Neural cell (in vitro differentiated cells): ENCODE results near the gene GZF1. TPM values are rescaled to one million over a fixed set of nuclear protein-coding genes. Genes with fewer than 3 reads are reported as not detected.

Source experiments
- H2AFZ ChIP-seq: fragments of 200-600, 300-800 bp; sonication (generic), shearing (Covaris generic); 2 replicates; pipeline ENCODE4 v1.6.0; 2014; ENCODE audit warnings: low read depth, mild to moderate bottlenecking, antibody characterized with exemption, low read length, moderate library complexity
- H3F3A ChIP-seq: fragments of 200-600 bp; shearing (Covaris generic); 2 replicates; pipeline ENCODE4 v1.6.1; 2016; ENCODE audit warnings: mild to moderate bottlenecking, moderate library complexity, mixed read lengths, antibody characterized with exemption, low read length; ENCODE audit not compliant: insufficient read depth, poor library complexity, severe bottlenecking
- H3K27ac ChIP-seq: fragments of 200-600, 300-800 bp; sonication (generic), shearing (Covaris generic); 2 replicates; pipeline ENCODE4 v1.5.1; 2014; ENCODE audit warnings: mild to moderate bottlenecking, low read length, moderate library complexity
- H3K27me3 ChIP-seq: fragments of 300-800, 200-600 bp; sonication (generic), shearing (Covaris generic); 2 replicates; pipeline ENCODE4 v1.6.0; 2014; ENCODE audit warnings: mild to moderate bottlenecking, low read depth, low read length, moderate library complexity; ENCODE audit not compliant: insufficient read depth
- H3K36me3 ChIP-seq: fragments of 300-800, 200-600 bp; sonication (generic), shearing (Covaris generic); 2 replicates; pipeline ENCODE4 v1.5.1; 2014; ENCODE audit warnings: mild to moderate bottlenecking, antibody characterized with exemption, low read length, moderate library complexity; ENCODE audit not compliant: insufficient read depth
- H3K4me2 ChIP-seq: fragments of 300-800, 200-600 bp; sonication (generic), shearing (Covaris generic); 2 replicates; pipeline ENCODE4 v1.6.0; 2014; ENCODE audit warnings: mild to moderate bottlenecking, low read length
- H3K4me3 ChIP-seq: fragments of 300-800, 200-600 bp; sonication (generic), shearing (Covaris generic); 2 replicates; pipeline ENCODE4 v1.5.1; 2014; ENCODE audit warnings: mild to moderate bottlenecking, low read length, moderate library complexity
- H3K79me2 ChIP-seq: fragments of 200-600 bp; shearing (Covaris generic); replicated peaks from 2 replicates; pipeline ENCODE4 v1.6.0; 2014; ENCODE audit warnings: mild to moderate bottlenecking, low read length, moderate library complexity; ENCODE audit not compliant: insufficient read depth
- H3K9ac ChIP-seq: fragments of 300-800, 200-600 bp; sonication (generic), shearing (Covaris generic); 2 replicates; pipeline ENCODE4 v1.6.1; 2016; ENCODE audit warnings: mild to moderate bottlenecking, low read length, mixed read lengths
- H3K9me2 ChIP-seq: fragments of 200-600 bp; shearing (Covaris generic); 2 replicates; pipeline ENCODE4 v1.6.1; 2016; ENCODE audit warnings: mild to moderate bottlenecking, low read length, mixed read lengths; ENCODE audit not compliant: insufficient read depth
- H3K9me3 ChIP-seq: fragments of 200-600, 300-800 bp; sonication (generic), shearing (Covaris generic); 2 replicates; pipeline ENCODE4 v1.6.1; 2016; ENCODE audit warnings: mild to moderate bottlenecking, mixed run types, low read length, moderate library complexity, mixed read lengths
- H4K20me1 ChIP-seq: fragments of 200-600 bp; shearing (Covaris generic); 2 replicates; pipeline ENCODE4 v1.6.1; 2016; ENCODE audit warnings: mild to moderate bottlenecking, mixed run types; ENCODE audit not compliant: insufficient read depth
- EP300 ChIP-seq: fragments of 450-650 bp; conservative IDR thresholded peaks from 2 replicates; pipeline ENCODE4 v1.6.1; 2014; ENCODE audit warnings: antibody characterized with exemption, mild to moderate bottlenecking, moderate library complexity; ENCODE audit not compliant: poor library complexity, severe bottlenecking
- EZH2 ChIP-seq: fragments of 200-600, 300-800 bp; shearing (Covaris generic), sonication (generic); IDR thresholded peaks from 2 replicates; pipeline ENCODE4 v1.6.1; 2014; ENCODE audit warnings: antibody characterized with exemption, low read length, borderline replicate concordance, mild to moderate bottlenecking; ENCODE audit not compliant: insufficient read depth, poor library complexity, severe bottlenecking
- MXI1 ChIP-seq: fragments of 450-650 bp; conservative IDR thresholded peaks from 2 replicates; pipeline ENCODE4 v1.6.1; 2014; ENCODE audit warnings: antibody characterized with exemption, mild to moderate bottlenecking; ENCODE audit not compliant: poor library complexity, severe bottlenecking
- POLR2AphosphoS5 ChIP-seq: IDR thresholded peaks from 2 replicates; pipeline ENCODE4 v1.6.1; 2012
- RAD21 ChIP-seq: fragments of 450-650 bp; conservative IDR thresholded peaks from 2 replicates; pipeline ENCODE4 v1.6.1; 2014; ENCODE audit warnings: antibody characterized with exemption, mild to moderate bottlenecking, moderate library complexity
- REST ChIP-seq: IDR thresholded peaks from 2 replicates; pipeline ENCODE4 v1.6.1; 2012; ENCODE audit warnings: borderline replicate concordance
- SMC3 ChIP-seq: fragments of 450-650 bp; conservative IDR thresholded peaks from 2 replicates; pipeline ENCODE4 v1.6.1; 2014; ENCODE audit warnings: antibody characterized with exemption, mild to moderate bottlenecking, moderate library complexity; ENCODE audit not compliant: poor library complexity
- TAF1 ChIP-seq: IDR thresholded peaks from 2 replicates; pipeline ENCODE4 v1.6.1; 2012; ENCODE audit warnings: low read depth
- polyA plus RNA-seq: library from polyadenylated mRNA; depleted of rRNA; stranded (reverse); fragments of >200 nt; gene quantifications from 2 replicates; pipeline ENCODE4 v1.2.3, GENCODE V29; 2014
- TF ChIP-seq, protein P1 (sequence below): fragments of 450-650 bp; IDR thresholded peaks from 2 replicates; pipeline ENCODE4 v1.5.1; 2014; ENCODE audit warnings: antibody characterized with exemption, mild to moderate bottlenecking, moderate library complexity; ENCODE audit not compliant: poor library complexity, severe bottlenecking

Gene GZF1
- polyA plus RNA-seq, 1 donor from 2014 or later: 13.8 TPM

DNA sequence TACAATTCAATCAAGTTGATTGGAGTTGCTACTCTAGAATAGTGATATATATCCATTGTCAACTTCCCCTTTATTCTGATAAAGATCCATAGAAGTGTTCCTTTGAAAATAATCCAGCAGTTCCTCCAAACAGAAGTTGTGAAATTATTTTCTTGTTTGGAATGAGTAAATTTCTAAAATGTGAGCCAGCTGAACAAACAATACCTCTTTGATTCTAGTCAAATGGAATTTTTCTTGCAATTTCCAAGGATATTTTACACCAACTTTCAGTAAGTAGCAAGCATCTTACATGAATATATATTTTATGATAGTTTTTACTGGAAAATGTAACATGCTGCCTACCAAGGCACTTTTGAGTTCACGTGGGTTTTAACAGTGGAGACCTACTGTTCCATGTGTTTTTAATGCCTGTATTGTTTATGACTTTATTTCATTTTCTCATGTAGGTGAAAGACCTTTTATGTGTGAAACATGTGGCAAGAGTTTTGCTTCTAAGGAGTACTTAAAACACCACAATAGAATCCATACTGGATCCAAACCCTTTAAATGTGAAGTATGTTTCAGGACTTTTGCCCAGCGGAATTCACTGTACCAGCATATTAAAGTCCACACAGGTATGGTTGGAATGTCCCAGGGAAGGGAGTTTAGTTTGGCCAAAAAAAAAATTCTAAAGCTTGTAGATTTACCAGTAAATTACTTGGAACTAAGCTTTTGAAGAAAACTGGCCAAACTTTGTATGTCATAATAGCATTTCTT is 6.5 kb downstream of the GZF1 start:
- Histone ChIP-seq H3K79me2 (peaks cover 42% of the 10 kb centered on the region), H3K27ac (no peak overlapping the region), H3K4me3 (no peak overlapping the region), H4K20me1 (no peaks in the 10 kb centered on the region), H3K9me2 (no peaks in the 10 kb centered on the region), H2AFZ (no peak overlapping the region), H3F3A (no peaks in the 10 kb centered on the region), H3K27me3 (no peaks in the 10 kb centered on the region), H3K36me3 (peaks cover 30% of the 10 kb centered on the region), H3K4me2 (no peak overlapping the region), H3K9me3 (no peaks in the 10 kb centered on the region), H3K9ac (no peak overlapping the region)
- TF ChIP-seq, protein P1, sequence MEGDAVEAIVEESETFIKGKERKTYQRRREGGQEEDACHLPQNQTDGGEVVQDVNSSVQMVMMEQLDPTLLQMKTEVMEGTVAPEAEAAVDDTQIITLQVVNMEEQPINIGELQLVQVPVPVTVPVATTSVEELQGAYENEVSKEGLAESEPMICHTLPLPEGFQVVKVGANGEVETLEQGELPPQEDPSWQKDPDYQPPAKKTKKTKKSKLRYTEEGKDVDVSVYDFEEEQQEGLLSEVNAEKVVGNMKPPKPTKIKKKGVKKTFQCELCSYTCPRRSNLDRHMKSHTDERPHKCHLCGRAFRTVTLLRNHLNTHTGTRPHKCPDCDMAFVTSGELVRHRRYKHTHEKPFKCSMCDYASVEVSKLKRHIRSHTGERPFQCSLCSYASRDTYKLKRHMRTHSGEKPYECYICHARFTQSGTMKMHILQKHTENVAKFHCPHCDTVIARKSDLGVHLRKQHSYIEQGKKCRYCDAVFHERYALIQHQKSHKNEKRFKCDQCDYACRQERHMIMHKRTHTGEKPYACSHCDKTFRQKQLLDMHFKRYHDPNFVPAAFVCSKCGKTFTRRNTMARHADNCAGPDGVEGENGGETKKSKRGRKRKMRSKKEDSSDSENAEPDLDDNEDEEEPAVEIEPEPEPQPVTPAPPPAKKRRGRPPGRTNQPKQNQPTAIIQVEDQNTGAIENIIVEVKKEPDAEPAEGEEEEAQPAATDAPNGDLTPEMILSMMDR: no peak
- TF ChIP-seq MXI1 (no peak), EZH2 (no peak), POLR2AphosphoS5 (no peak), EP300 (no peak), REST (no peak), RAD21 (no peak), TAF1 (no peak), SMC3 (no peak)

DNA sequence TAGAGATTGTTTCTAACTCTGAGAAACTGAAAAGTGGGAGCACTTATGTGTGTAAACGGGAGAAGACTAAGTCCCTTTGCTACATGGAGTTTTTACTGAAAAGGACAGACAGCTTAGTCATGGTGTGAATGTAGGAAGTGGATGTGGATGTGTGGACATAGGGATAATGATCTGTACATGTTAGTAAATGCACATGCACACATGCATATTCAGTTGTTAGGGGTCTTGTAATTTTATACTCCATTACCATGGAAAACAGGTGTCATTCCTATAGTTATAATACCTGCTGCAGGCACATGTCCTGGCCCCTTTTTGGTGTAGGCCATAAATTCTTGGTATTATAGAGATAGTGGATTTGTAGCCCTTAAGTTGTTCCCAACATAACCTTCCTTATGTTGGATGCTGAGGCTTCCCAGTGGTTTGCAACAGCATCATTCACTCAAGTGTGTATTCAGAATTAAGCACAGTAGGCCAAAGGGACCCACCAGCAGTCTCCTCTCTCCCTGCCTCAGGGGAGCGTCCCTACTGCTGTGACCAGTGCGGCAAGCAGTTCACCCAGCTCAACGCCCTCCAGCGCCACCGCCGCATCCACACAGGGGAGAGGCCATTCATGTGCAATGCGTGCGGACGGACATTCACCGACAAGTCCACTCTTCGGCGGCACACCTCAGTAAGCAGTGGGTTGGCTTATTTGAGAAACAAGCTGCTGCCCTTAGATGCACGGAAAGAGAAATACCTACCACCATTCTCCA is 7.3 kb downstream of the GZF1 start:
- Histone ChIP-seq H3K9ac (no peak overlapping the region), H3K79me2 (peaks cover 34% of the 10 kb centered on the region), H3F3A (no peaks in the 10 kb centered on the region), H3K9me2 (no peaks in the 10 kb centered on the region), H3K36me3 (peaks cover 35% of the 10 kb centered on the region), H3K9me3 (no peaks in the 10 kb centered on the region), H3K4me3 (no peak overlapping the region), H4K20me1 (no peaks in the 10 kb centered on the region), H3K27ac (no peak overlapping the region), H3K4me2 (no peak overlapping the region), H2AFZ (no peak overlapping the region), H3K27me3 (no peaks in the 10 kb centered on the region)
- TF ChIP-seq MXI1 (no peak), POLR2AphosphoS5 (no peak), EZH2 (no peak)
